B cell (primary cell): Measurements from ENCODE around the gene FAXDC2. TPM values are rescaled to one million over a fixed set of nuclear protein-coding genes. Genes with fewer than 3 reads are reported as not detected.

Experiments used
- ATAC-seq: fragments of 200-7000 bp; cut with Tn5 transposase; one replicate; pipeline ENCODE4 v1.10.0; 2021; ENCODE audit warnings: low read depth, mild to moderate bottlenecking, moderate number of reproducible peaks, moderate library complexity
- CTCF ChIA-PET: fragments of 350-600 bp; sonication (Branson Sonifier 250); formaldehyde crosslinking; loops from one replicate; lab custom pipeline; 2021; ENCODE audit warnings: antibody characterized with exemption, inconsistent platforms; lab: Charles Lee
- POLR2A ChIA-PET: fragments of 350-600 bp; sonication (Branson Sonifier 250); formaldehyde crosslinking; loops from one replicate; lab custom pipeline; 2021; ENCODE audit warnings: antibody characterized with exemption; lab: Charles Lee
- DNase-seq: peaks from one replicate; pipeline ENCODE4 v3.0.0; 2013
- H2AFZ ChIP-seq: 2 replicates; pipeline ENCODE4 v1.6.1; 2012; ENCODE audit warnings: mild to moderate bottlenecking, low read depth, low read length; ENCODE audit not compliant: insufficient read depth, poor library complexity, severe bottlenecking
- H3K27ac ChIP-seq, 2 donors: 1 replicate in 1 of 2; 2 replicates in 1 of 2; pipeline ENCODE4 v1.5.1; 2012 to 2013; ENCODE audit warnings: low read length in 2 of 2, mild to moderate bottlenecking in 2 of 2, moderate library complexity in 1 of 2
- H3K27me3 ChIP-seq, 4 experiments: fragments of 200-600 bp in 1 of 4; sonication (generic) in 1 of 4; replicated peaks in 1 of 4; 1 replicate in 2 of 4; 2 replicates in 2 of 4; pipeline versions ENCODE4 v1.6.1 to v1.7.0; 2013 to 2016; ENCODE audit warnings: low read length in 3 of 4, mild to moderate bottlenecking in 2 of 4, mixed read lengths in 1 of 4, moderate library complexity in 1 of 4; ENCODE audit not compliant: insufficient read depth in 4 of 4, control insufficient read depth in 3 of 4; ENCODE audit errors: control extremely low read depth in 1 of 4
- H3K36me3 ChIP-seq, 2 experiments: replicated peaks in 1 of 2; 1 replicate in 1 of 2; 2 replicates in 1 of 2; pipeline versions ENCODE4 v1.6.1 to v1.7.1; 2013; ENCODE audit warnings: low read length in 1 of 2; ENCODE audit not compliant: insufficient read depth in 2 of 2, control insufficient read depth in 1 of 2; ENCODE audit errors: control extremely low read depth in 1 of 2, extremely low read depth in 1 of 2
- H3K4me1 ChIP-seq, 2 donors: fragments of 200-600 bp in 1 of 2; sonication (generic) in 1 of 2; 1 replicate in 1 of 2; 2 replicates in 1 of 2; pipeline versions ENCODE4 v1.5.1 to v1.6.1; 2013 to 2017; ENCODE audit warnings: low read length in 2 of 2; ENCODE audit not compliant: control insufficient read depth in 2 of 2, insufficient read depth in 2 of 2
- H3K4me2 ChIP-seq: replicated peaks from 2 replicates; pipeline ENCODE3; 2012; ENCODE audit warnings: mild to moderate bottlenecking, low read depth, low read length; ENCODE audit not compliant: poor library complexity, severe bottlenecking
- H3K4me3 ChIP-seq, 5 experiments: fragments of 200-600 bp in 1 of 5; sonication (generic) in 1 of 5; 1 replicate in 3 of 5; 2 replicates in 2 of 5; pipeline versions ENCODE4 v1.5.1 to v1.7.0; 2011 to 2016; ENCODE audit warnings: low read length in 4 of 5, mild to moderate bottlenecking in 4 of 5, low read depth in 2 of 5, control low read depth in 1 of 5, moderate library complexity in 1 of 5; ENCODE audit not compliant: insufficient read depth in 1 of 5; ENCODE audit errors: control extremely low read depth in 1 of 5, extremely low read depth in 1 of 5
- H3K79me2 ChIP-seq: fragments of 200-600 bp; sonication (generic); one replicate; pipeline ENCODE4 v1.6.0; 2016; ENCODE audit warnings: low read length; ENCODE audit not compliant: control insufficient read depth, insufficient read depth
- H3K9ac ChIP-seq: fragments of 200-600 bp; sonication (generic); 2 replicates; pipeline ENCODE4 v1.6.1; 2017; ENCODE audit warnings: mild to moderate bottlenecking, low read length, moderate library complexity
- H3K9me3 ChIP-seq, 3 donors: one replicate each; pipeline versions ENCODE4 v1.6.1 to v1.7.1; 2013; ENCODE audit warnings: low read length in 2 of 3; ENCODE audit not compliant: control insufficient read depth in 2 of 3, insufficient read depth in 1 of 3; ENCODE audit errors: control extremely low read depth in 1 of 3
- H4K20me1 ChIP-seq: 2 replicates; pipeline ENCODE4 v1.6.0; 2012; ENCODE audit warnings: mild to moderate bottlenecking, low read length; ENCODE audit not compliant: insufficient read depth, control insufficient read depth, poor library complexity, severe bottlenecking
- H3K27ac Mint-ChIP-seq: one replicate; pipeline ENCODE4 v1.8.0; 2021; ENCODE audit warnings: mixed read lengths
- H3K27me3 Mint-ChIP-seq: one replicate; pipeline ENCODE4 v1.8.0; 2021; ENCODE audit warnings: mixed read lengths
- H3K4me1 Mint-ChIP-seq: one replicate; pipeline ENCODE4 v1.8.0; 2021; ENCODE audit warnings: mixed read lengths
- H3K4me3 Mint-ChIP-seq: one replicate; pipeline ENCODE4 v1.8.0; 2021; ENCODE audit warnings: mixed read lengths
- H3K9me3 Mint-ChIP-seq: one replicate; pipeline ENCODE4 v1.8.0; 2022; ENCODE audit warnings: mixed read lengths; ENCODE audit not compliant: insufficient read depth
- EZH2 ChIP-seq: IDR thresholded peaks from 2 replicates; pipeline ENCODE4 v1.6.1; 2012; ENCODE audit warnings: borderline replicate concordance, low read depth, mild to moderate bottlenecking, moderate library complexity, low read length; ENCODE audit not compliant: insufficient read depth, poor library complexity, severe bottlenecking
- WGBS: methylation state at CpG from one replicate; pipeline ENCODE4 v1.1.5; 2013; ENCODE audit warnings: missing lambda C conversion rate; ENCODE audit not compliant: insufficient coverage; 5-methylcytosine and 5-hydroxymethylcytosine counted together
- intact Hi-C: fragments of 100-400 bp; cut with micrococcal nuclease; formaldehyde crosslinking; loops from one replicate; pipeline ENCODE4 v1.10.0; 2022
- polyA plus RNA-seq: library from polyadenylated mRNA; depleted of rRNA; stranded (reverse); fragments of >200 nt; gene quantifications from 2 replicates; pipeline ENCODE4 v1.2.3, GENCODE V29; 2012
- total RNA-seq, 2 donors: library from RNA; stranded (reverse); fragments of 120-200 nt in 1 of 2; gene quantifications; 1 replicate in 1 of 2; 2 replicates in 1 of 2; pipeline versions ENCODE4 v1.2.3 to v1.2.4, GENCODE V29; 2013 to 2022
- TF ChIP-seq, protein P1 (sequence below): fragments of 200-600 bp; IDR thresholded peaks from one replicate; pipeline ENCODE4 v1.8.0; 2022; ENCODE audit warnings: antibody characterized with exemption, mild to moderate bottlenecking

FAXDC2 gene
- total and polyA plus RNA-seq, 2 donors (not counting 1 experiment from before 2014, with no cell fraction given), result 0.07 TPM; not detected in 1

GRCh38 chr5:154841273-154841661, 9.1 kb downstream of the FAXDC2 start:
- Histone ChIP-seq H3K27me3 (no peaks in the 10 kb centered on the region), H2AFZ (no peak overlapping the region), H3K4me3 (no peak overlapping the region), H3K79me2 (no peaks in the 10 kb centered on the region), H4K20me1 (no peaks in the 10 kb centered on the region), H3K9ac (no peak overlapping the region), H3K9me3 (no peaks in the 10 kb centered on the region), H3K36me3 (no peaks in the 10 kb centered on the region), H3K4me1 (no peaks in the 10 kb centered on the region), H3K4me2 (no peak overlapping the region), H3K27ac (no peak overlapping the region)
- TF ChIP-seq, protein P1, sequence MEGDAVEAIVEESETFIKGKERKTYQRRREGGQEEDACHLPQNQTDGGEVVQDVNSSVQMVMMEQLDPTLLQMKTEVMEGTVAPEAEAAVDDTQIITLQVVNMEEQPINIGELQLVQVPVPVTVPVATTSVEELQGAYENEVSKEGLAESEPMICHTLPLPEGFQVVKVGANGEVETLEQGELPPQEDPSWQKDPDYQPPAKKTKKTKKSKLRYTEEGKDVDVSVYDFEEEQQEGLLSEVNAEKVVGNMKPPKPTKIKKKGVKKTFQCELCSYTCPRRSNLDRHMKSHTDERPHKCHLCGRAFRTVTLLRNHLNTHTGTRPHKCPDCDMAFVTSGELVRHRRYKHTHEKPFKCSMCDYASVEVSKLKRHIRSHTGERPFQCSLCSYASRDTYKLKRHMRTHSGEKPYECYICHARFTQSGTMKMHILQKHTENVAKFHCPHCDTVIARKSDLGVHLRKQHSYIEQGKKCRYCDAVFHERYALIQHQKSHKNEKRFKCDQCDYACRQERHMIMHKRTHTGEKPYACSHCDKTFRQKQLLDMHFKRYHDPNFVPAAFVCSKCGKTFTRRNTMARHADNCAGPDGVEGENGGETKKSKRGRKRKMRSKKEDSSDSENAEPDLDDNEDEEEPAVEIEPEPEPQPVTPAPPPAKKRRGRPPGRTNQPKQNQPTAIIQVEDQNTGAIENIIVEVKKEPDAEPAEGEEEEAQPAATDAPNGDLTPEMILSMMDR, result no peak
- TF ChIP-seq EZH2, result no peak
- DNase-seq, result no peak
- no peak overlapping the region for H3K4me3 Mint-ChIP-seq
- H3K4me1 Mint-ChIP-seq, result no peaks in the 10 kb centered on the region
- intact Hi-C loops, result no loop called here
- ChIA-PET POLR2A (no interaction called here), CTCF (no interaction called here)
- no peak for ATAC-seq
- no peaks in the 10 kb centered on the region for H3K27me3 Mint-ChIP-seq
- no peaks in the 10 kb centered on the region for H3K9me3 Mint-ChIP-seq
- H3K27ac Mint-ChIP-seq, result no peak overlapping the region

- CTCF ChIA-PET, result no interaction called here
- H4K20me1 ChIP-seq, result no peaks in the 10 kb centered on the region
- intact Hi-C loops, result no loop called here
- no peak overlapping the region for H2AFZ ChIP-seq
- H3K9me3 ChIP-seq, result no peaks in the 10 kb centered on the region
- no peak overlapping the region for H3K27ac ChIP-seq
- no peaks in the 10 kb centered on the region for H3K36me3 ChIP-seq
- ATAC-seq, result no peak
- no peaks in the 10 kb centered on the region for H3K4me1 Mint-ChIP-seq
- no peak overlapping the region for H3K9ac ChIP-seq
- 82% methylated on average over 2 of the region's 6 CpGs for WGBS
- POLR2A ChIA-PET, result no interaction called here
- no peak overlapping the region for H3K27ac Mint-ChIP-seq
- no peaks in the 10 kb centered on the region for H3K79me2 ChIP-seq
- no peaks in the 10 kb centered on the region for H3K27me3 Mint-ChIP-seq
- H3K4me3 Mint-ChIP-seq, result no peak overlapping the region
- no peak for DNase-seq
- no peak overlapping the region for H3K4me3 ChIP-seq
- H3K27me3 ChIP-seq, result no peaks in the 10 kb centered on the region
- TF ChIP-seq, protein P1, result no peak
- TF ChIP-seq EZH2, result no peak
- H3K9me3 Mint-ChIP-seq, result no peaks in the 10 kb centered on the region
- no peaks in the 10 kb centered on the region for H3K4me1 ChIP-seq
- no peak overlapping the region for H3K4me2 ChIP-seq
Measured at GRCh38 chr5:154840435-154841272, 9.7 kb downstream of the FAXDC2 start.
